Uterus (tissue), 4 donors: ENCODE data around the gene BAIAP2. TPM values are rescaled to one million over a fixed set of nuclear protein-coding genes. Genes with fewer than 3 reads are reported as not detected.

Experiments
- DNase-seq, 2 donors: peaks; one replicate each; pipeline ENCODE4 v3.0.0-alpha.2; 2019 to 2020
- H3K27ac ChIP-seq, 2 donors: fragments of 200-600 bp; sonication (generic); 1 replicate in 1 of 2; 2 replicates in 1 of 2; pipeline ENCODE4 v1.5.1; 2016 to 2018
- H3K27me3 ChIP-seq, 2 donors: fragments of 200-600 bp; sonication (generic); one replicate each; pipeline ENCODE4 v1.5.1; 2018 to 2019; ENCODE audit warnings: control low read depth in 1 of 2
- H3K36me3 ChIP-seq, 2 donors: fragments of 200-600 bp; sonication (generic); one replicate each; pipeline ENCODE4 v1.5.1; 2019; ENCODE audit warnings: control low read depth in 1 of 2
- H3K4me1 ChIP-seq, 2 donors: fragments of 200-600 bp; sonication (generic); one replicate each; pipeline ENCODE4 v1.5.1; 2018 to 2019; ENCODE audit warnings: control low read depth in 1 of 2
- H3K4me3 ChIP-seq, 2 donors: fragments of 200-600 bp; sonication (generic); 1 replicate in 1 of 2; 2 replicates in 1 of 2; pipeline ENCODE4 v1.5.1; 2018 to 2019; ENCODE audit warnings: mild to moderate bottlenecking in 1 of 2
- H3K9me3 ChIP-seq, 2 donors: fragments of 200-600 bp; sonication (generic); one replicate each; pipeline ENCODE4 v1.5.1; 2019; ENCODE audit warnings: control low read depth in 1 of 2
- CTCF ChIP-seq, 4 experiments: fragments of 200-600 bp in 2 of 4; fragments of 450-650 bp in 2 of 4; sonication (generic) in 2 of 4; IDR thresholded peaks; one replicate each; pipeline ENCODE4 v1.5.1; 2016 to 2019; ENCODE audit warnings: antibody characterized with exemption in 4 of 4, mild to moderate bottlenecking in 2 of 4, moderate library complexity in 1 of 4
- POLR2A ChIP-seq, 2 donors: fragments of 450-650 bp; IDR thresholded peaks; one replicate each; pipeline ENCODE4 v1.6.1; 2016; ENCODE audit warnings: antibody characterized with exemption in 2 of 2, mild to moderate bottlenecking in 1 of 2, moderate library complexity in 1 of 2
- intact Hi-C: fragments of 100-400 bp; cut with DNase I; formaldehyde crosslinking; loops from one replicate; pipeline ENCODE4 v1.15.1; 2023; ENCODE audit warnings: low total_unique reads
- total RNA-seq, 4 donors: library from RNA; depleted of rRNA in 3 of 4; stranded (reverse); fragments of >200 nt in 3 of 4; gene quantifications; one replicate each; pipeline versions ENCODE4 v1.1.0 to v1.2.4, GENCODE V29; 2014 to 2023
- donor health status: DM: yes; HTN: yes; CAD: no.

Gene BAIAP2
- total RNA-seq, 4 donors from 2014 or later, result 16.5 to 70.7 (median 45.8) TPM

DNA sequence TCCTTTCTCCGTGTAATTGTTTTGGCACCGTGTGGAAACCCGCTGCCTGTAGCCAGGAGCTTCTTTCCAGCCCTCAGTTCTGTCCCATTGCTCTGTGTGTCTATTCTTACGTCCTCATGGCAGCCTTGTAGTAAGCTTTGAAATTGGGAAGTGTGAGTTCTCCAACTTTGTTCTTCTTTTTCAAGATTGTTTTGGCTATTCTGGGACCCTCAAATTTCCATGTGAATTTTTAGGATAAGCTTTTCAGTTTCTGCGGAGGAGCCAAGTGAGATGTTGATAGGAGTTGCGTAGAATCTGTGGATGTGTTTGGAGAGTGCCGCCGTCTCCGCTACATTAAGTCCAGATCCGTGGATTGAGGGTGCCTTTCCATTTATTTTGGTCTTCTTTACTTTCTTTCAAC, 28.1 kb upstream of the BAIAP2 start:
- no peak for DNase-seq
- peaks cover 0 to 3% of the 10 kb centered on the region in 2 donors for H3K9me3 ChIP-seq
- TF ChIP-seq CTCF (IDR thresholded peaks at IDR 0.05) (no peak), POLR2A (IDR thresholded peaks at IDR 0.05) (no peak)
- peaks cover 0 to 17% of the 10 kb centered on the region in 2 donors for H3K27me3 ChIP-seq
- H3K36me3 ChIP-seq, result no peaks in the 10 kb centered on the region
- H3K4me1 ChIP-seq, result peaks cover 8 to 14% of the 10 kb centered on the region in 2 donors
- no peak overlapping the region for H3K27ac ChIP-seq
- no peak overlapping the region for H3K4me3 ChIP-seq
- intact Hi-C loops, result no loop called here

DNA sequence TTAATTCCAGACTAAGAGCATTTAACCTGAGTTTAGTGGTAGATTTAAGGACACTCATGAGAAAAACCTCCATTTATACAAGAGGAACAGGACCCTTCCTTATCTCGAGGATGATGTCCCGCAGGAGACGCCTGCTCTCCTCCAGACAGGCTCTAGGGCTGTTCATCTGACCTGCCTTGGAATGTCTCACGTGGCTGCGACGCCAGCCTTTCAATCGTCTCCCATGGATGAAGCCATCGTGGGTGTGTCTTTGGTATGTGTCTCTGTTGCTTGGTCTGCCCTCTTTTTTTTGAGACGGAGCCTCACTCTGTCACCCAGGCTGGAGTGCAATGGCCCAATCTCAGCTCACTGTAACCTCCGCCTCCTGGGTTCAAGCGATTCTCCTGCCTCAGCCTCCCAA, 26.8 kb upstream of the BAIAP2 start:
- H3K27ac ChIP-seq, result no peak overlapping the region
- TF ChIP-seq CTCF (IDR thresholded peaks at IDR 0.05) (no peak), POLR2A (IDR thresholded peaks at IDR 0.05) (no peak)
- peaks cover 0 to 17% of the 10 kb centered on the region in 2 donors for H3K27me3 ChIP-seq
- H3K4me3 ChIP-seq, result no peak overlapping the region
- no peaks in the 10 kb centered on the region for H3K36me3 ChIP-seq
- H3K9me3 ChIP-seq, result peaks cover 0 to 3% of the 10 kb centered on the region in 2 donors
- no peak for DNase-seq
- peaks cover 0 to 11% of the 10 kb centered on the region in 2 donors for H3K4me1 ChIP-seq
- intact Hi-C loops, result no loop called here

- DNase-seq, result no peak
- H3K4me1 ChIP-seq, result peaks cover 0 to 5% of the 10 kb centered on the region in 2 donors
- peaks cover 0 to 10% of the 10 kb centered on the region in 2 donors for H3K27me3 ChIP-seq
- intact Hi-C loops, result no loop called here
- no peak overlapping the region for H3K4me3 ChIP-seq
- peaks cover 0 to 3% of the 10 kb centered on the region in 2 donors for H3K9me3 ChIP-seq
- no peaks in the 10 kb centered on the region for H3K36me3 ChIP-seq
- H3K27ac ChIP-seq, result no peak overlapping the region
- TF ChIP-seq CTCF (IDR thresholded peaks at IDR 0.05), result no peak
- TF ChIP-seq POLR2A (IDR thresholded peaks at IDR 0.05), result no peak
Observed at GRCh38 chr17:81009136-81009535, 25.8 kb upstream of the BAIAP2 start.

DNA sequence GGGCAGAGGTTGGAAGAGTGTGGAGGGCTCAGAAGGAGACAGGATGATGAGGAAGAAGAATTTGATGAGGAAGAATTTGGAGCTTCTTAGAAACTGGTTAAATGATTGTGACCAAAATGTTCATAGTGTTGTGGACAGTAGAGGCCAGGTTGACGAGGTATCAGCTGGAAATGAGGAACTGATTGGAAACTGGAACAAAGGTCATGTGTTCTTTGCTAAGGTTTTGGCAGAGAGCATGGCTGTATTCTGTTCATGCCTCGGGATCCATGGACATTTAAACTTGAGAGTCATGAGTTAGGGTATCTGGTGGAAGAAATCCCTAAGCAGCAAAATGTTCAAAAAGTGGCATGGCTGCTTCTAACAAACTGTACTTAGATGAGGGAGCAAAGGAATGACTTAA, 24.0 kb upstream of the BAIAP2 start:
- H3K9me3 ChIP-seq, result peaks cover 0 to 3% of the 10 kb centered on the region in 2 donors
- H3K4me1 ChIP-seq, result no peaks in the 10 kb centered on the region
- intact Hi-C loops, result no loop called here
- H3K27me3 ChIP-seq, result no peaks in the 10 kb centered on the region
- TF ChIP-seq CTCF (IDR thresholded peaks at IDR 0.05), result no peak
- TF ChIP-seq POLR2A (IDR thresholded peaks at IDR 0.05), result no peak
- no peak for DNase-seq
- no peak overlapping the region for H3K4me3 ChIP-seq
- no peak overlapping the region for H3K27ac ChIP-seq
- H3K36me3 ChIP-seq, result no peaks in the 10 kb centered on the region

GRCh38 chr17:81011951-81012350, 23.0 kb upstream of the BAIAP2 start:
- no peak for TF ChIP-seq CTCF (IDR thresholded peaks at IDR 0.05)
- no peak overlapping the region for H3K4me3 ChIP-seq
- intact Hi-C loops, result no loop called here
- H3K4me1 ChIP-seq, result no peaks in the 10 kb centered on the region
- peaks cover 0 to 3% of the 10 kb centered on the region in 2 donors for H3K9me3 ChIP-seq
- H3K27ac ChIP-seq, result no peak overlapping the region
- no peaks in the 10 kb centered on the region for H3K36me3 ChIP-seq
- no peaks in the 10 kb centered on the region for H3K27me3 ChIP-seq
- DNase-seq, result no peak
